Bronchial epithelial cell (primary cell): ENCODE measurements around the gene RSBN1. TPM values are rescaled to one million over a fixed set of nuclear protein-coding genes. Genes with fewer than 3 reads are reported as not detected.

ENCODE experiments used
- DNase-seq: peaks from one replicate; pipeline ENCODE4 v3.0.0-alpha.2; 2010; ENCODE audit warnings: low read depth
- FAIRE-seq: peaks from 2 replicates; lab custom pipeline; 2011; peaks lifted over from hg19 to GRCh38; lab: Jason Lieb, UNC
- H3K27me3 ChIP-seq: 2 replicates; pipeline ENCODE4 v1.5.1; 2011; ENCODE audit warnings: low read length; ENCODE audit not compliant: control insufficient read depth, insufficient read depth
- H3K36me3 ChIP-seq: 2 replicates; pipeline ENCODE4 v1.5.1; 2011; ENCODE audit warnings: low read length; ENCODE audit not compliant: control insufficient read depth, insufficient read depth
- H3K4me3 ChIP-seq: 2 replicates; pipeline ENCODE4 v1.5.1; 2011; ENCODE audit warnings: mild to moderate bottlenecking, low read depth, low read length, control low read depth
- CTCF ChIP-seq: IDR thresholded peaks from 2 replicates; pipeline ENCODE4 v1.5.1; 2011; ENCODE audit warnings: mild to moderate bottlenecking, moderate library complexity, low read length, control low read depth, inconsistent platforms; ENCODE audit not compliant: insufficient read depth, severe bottlenecking
- total RNA-seq: library from RNA; depleted of rRNA; stranded (reverse); fragments of >200 nt; gene quantifications from 2 replicates; pipeline ENCODE4 v1.2.1, GENCODE V29; 2014

RSBN1 gene
- 7.9 and 12.9 TPM in 2 replicates for total RNA-seq

- FAIRE-seq: no peak
- TF ChIP-seq CTCF: peak; percentile 10
- DNase-seq: peak; percentile 96
- Histone ChIP-seq H3K36me3 (no peaks in the 10 kb centered on the region), H3K4me3 (peak within 1 kb of the TSS; percentile 75), H3K27me3 (no peaks in the 10 kb centered on the region)
These were observed at the start of gene RSBN1 for GRCh38 chr1:113811888-113812660. Gene RSBN1 (minus strand): TSS chr1:113812476. CDS start chr1:113812412, 64 bp downstream.

- no peak for FAIRE-seq
These were observed 49.4 kb upstream of the RSBN1 start for GRCh38 chr1:113861641-113862040.

GRCh38 chr1:113860891-113861290 lies 48.6 kb upstream of the RSBN1 start:
- no peak overlapping the region for H3K4me3 ChIP-seq
- no peak for TF ChIP-seq CTCF
- FAIRE-seq: no peak
- DNase-seq: peak; percentile 65
- no peaks in the 10 kb centered on the region for H3K36me3 ChIP-seq
- H3K27me3 ChIP-seq: no peaks in the 10 kb centered on the region

More at GRCh38 chr1:113861641-113862040, 49.4 kb upstream of the RSBN1 start:
- DNase-seq: no peak
- no peak for TF ChIP-seq CTCF
- Histone ChIP-seq H3K27me3 (no peaks in the 10 kb centered on the region), H3K36me3 (no peaks in the 10 kb centered on the region), H3K4me3 (no peak overlapping the region)

- H3K27me3 ChIP-seq: no peaks in the 10 kb centered on the region
- DNase-seq (no peak), FAIRE-seq (no peak)
- H3K4me3 ChIP-seq: no peak overlapping the region
- H3K36me3 ChIP-seq: no peaks in the 10 kb centered on the region
- no peak for TF ChIP-seq CTCF
These were observed 47.4 kb upstream of the RSBN1 start for GRCh38 chr1:113859478-113860175.

GRCh38 chr1:113858982-113859381 lies 46.7 kb upstream of the RSBN1 start:
- H3K27me3 ChIP-seq: no peaks in the 10 kb centered on the region
- no peaks in the 10 kb centered on the region for H3K36me3 ChIP-seq
- no peak for DNase-seq
- no peak for TF ChIP-seq CTCF
- FAIRE-seq: no peak
- H3K4me3 ChIP-seq: no peak overlapping the region
